ENCODE results near the gene ZBTB7B. TPM values are rescaled to one million over a fixed set of nuclear protein-coding genes. Genes with fewer than 3 reads are reported as not detected.

ZBTB7B gene
- total and polyA plus RNA-seq, 9 of the 15 experiments (the other 6 are each of a cell fraction or from before 2014, with no cell fraction given) = 0.04 to 46.5 (median 15.2) TPM

GRCh38 chr1:154971341-154971998 is 31.1 kb upstream of the ZBTB7B start:
- H3K27ac ChIP-seq (ENCODE audit: extremely low read depth, low read depth, low read length) = peak overlapping the region; percentile 84
- no peaks in the 10 kb centered on the region for H3K9me3 ChIP-seq (replicated peaks; ENCODE audit: control insufficient read depth, insufficient read depth, low read depth, low read length)
- H3K4me1 ChIP-seq (replicated peaks in 1 of 2; ENCODE audit: control insufficient read depth in 2 of 2, insufficient read depth in 2 of 2, low read length in 2 of 2) = peaks cover 38 to 46% of the 10 kb centered on the region in 2 experiments
- ATAC-seq (no peak), DNase-seq (ENCODE audit: extremely low read depth in 1 of 4, low spot score in 3 of 4) (no peak), FAIRE-seq (no peak)
- POLR2A ChIA-PET = interaction anchor here (0.6 to 8.3 kb wide), 12 partner anchors 9 to 99 kb away, joined by 3 to 80 read pairs (median 4); partner anchors contain the start of genes EFNA4, FLAD1, LENEP and PBXIP1
- WGBS (ENCODE audit: insufficient coverage, low coverage, missing lambda C conversion rate) = 65% methylated on average over 7 of the region's 10 CpGs
- TF ChIP-seq, protein P1, sequence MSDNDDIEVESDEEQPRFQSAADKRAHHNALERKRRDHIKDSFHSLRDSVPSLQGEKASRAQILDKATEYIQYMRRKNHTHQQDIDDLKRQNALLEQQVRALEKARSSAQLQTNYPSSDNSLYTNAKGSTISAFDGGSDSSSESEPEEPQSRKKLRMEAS (CRISPR knock-in tag; IDR thresholded peaks at IDR 0.05) = peak; percentile 13; the same call in 1 of the 2 replicates
- TF ChIP-seq NFIC (IDR thresholded peaks at IDR 0.05) (peak; percentile 71), GTF2B (IDR thresholded peaks at IDR 0.05; ENCODE audit: extremely low read depth, insufficient read length) (no peak)
- CTCF ChIA-PET (ENCODE audit: low intra/inter-chr PET ratio) = no interaction called here
- H3K9me1 ChIP-seq (ENCODE audit: control insufficient read depth, insufficient read depth, low read length) = no peaks in the 10 kb centered on the region
- no TSS peak for BruUV-seq (replicated peaks)
- H3K36me3 ChIP-seq (ENCODE audit: control insufficient read depth, insufficient read depth, low read length) = peaks cover 38% of the 10 kb centered on the region
- H3K4me2 ChIP-seq (ENCODE audit: insufficient read depth, low read length) = peak overlapping the region; percentile 82
- H3K4me3 ChIP-seq = peak overlapping the region; percentile 40
- H3K79me2 ChIP-seq (ENCODE audit: control insufficient read depth, insufficient read depth, low read length) = peaks cover 59% of the 10 kb centered on the region
- no peak overlapping the region for H2AFZ ChIP-seq (ENCODE audit: low read depth, low read length)
- H3K27me3 ChIP-seq (ENCODE audit: control insufficient read depth in 2 of 2, insufficient read depth in 2 of 2, low read length in 2 of 2) = no peaks in the 10 kb centered on the region; a peak in 1 of 5 replicates
- in situ Hi-C loops (cut with MboI) (no loop called here), intact Hi-C loops (cut with micrococcal nuclease) (loop anchor here (5.0 kb wide), 1 partner anchor 91 kb away; the partner anchor contains the start of gene EFNA4)
- peak overlapping the region; percentile 59 to 91; a peak in 3 of 4 replicates for H3K9ac ChIP-seq (ENCODE audit: insufficient read depth in 1 of 2, low read depth in 2 of 2, low read length in 2 of 2)
- no peaks in the 10 kb centered on the region for H4K20me1 ChIP-seq (replicated peaks; ENCODE audit: control insufficient read depth, insufficient read depth, low read length)

Measured in K562 (cell line).